Measurements from ENCODE around the gene TBC1D5.

DNA sequence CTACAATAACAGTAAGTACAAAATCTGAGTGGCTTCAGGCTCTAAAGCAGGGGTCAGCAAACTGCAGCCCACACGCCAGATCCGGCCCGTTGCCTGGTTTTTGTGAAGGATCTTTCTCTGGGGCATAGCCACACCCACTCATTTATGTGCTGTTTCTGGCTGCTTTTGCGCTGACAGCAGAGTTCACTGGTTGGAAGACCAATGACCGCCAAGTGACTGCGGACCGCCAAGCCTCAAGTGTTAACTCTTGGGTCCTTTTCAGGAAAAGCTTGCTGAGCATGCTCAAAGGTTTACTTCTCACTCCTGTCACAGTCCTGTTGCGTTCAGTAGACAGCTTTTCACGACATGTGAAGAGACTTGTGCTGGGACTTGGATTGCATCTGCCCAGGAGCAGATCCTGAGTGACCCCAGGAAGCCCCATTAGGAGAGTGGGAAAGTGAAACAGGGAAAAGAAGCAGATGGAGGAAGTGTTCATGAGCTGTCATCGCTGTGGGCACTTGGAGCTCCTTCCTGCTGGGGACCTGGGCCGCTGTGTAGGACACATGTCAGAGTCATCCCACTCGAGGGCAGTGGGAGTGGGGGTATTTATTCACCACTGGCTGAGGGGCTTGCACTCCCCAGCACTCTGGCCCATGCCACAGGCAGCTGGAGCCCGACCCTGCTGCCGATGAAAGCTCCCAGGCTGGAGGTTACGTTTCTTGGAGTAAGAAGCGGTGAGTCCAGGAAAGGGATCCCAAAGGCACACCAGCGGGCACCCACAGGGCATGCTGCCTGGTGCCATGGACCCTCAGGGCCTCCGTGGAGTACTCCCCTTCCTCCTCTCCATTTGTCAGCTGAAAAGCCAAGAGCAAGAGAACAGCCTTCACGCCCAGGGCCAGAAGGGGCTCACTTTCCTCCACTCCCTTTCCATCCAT, 608.5 kb downstream of the TBC1D5 start:
- TF ChIP-seq OSR1 (CRISPR knock-in tag; IDR thresholded peaks at IDR 0.05) (no peak), ZFP3 (CRISPR knock-in tag; IDR thresholded peaks at IDR 0.05) (no peak), TOX (CRISPR knock-in tag; IDR thresholded peaks at IDR 0.05; ENCODE audit: borderline replicate concordance) (no peak), ARNTL (CRISPR knock-in tag; IDR thresholded peaks at IDR 0.05; ENCODE audit: borderline replicate concordance, low read depth) (no peak), RARB (CRISPR knock-in tag; IDR thresholded peaks at IDR 0.05) (no peak), ZFP30 (CRISPR knock-in tag; IDR thresholded peaks at IDR 0.05) (no peak), CSRNP3 (CRISPR knock-in tag; IDR thresholded peaks at IDR 0.05) (no peak), ZNF565 (CRISPR knock-in tag; conservative IDR thresholded peaks at IDR 0.05; ENCODE audit: low read depth) (no peak), ZC3H10 (CRISPR knock-in tag; IDR thresholded peaks at IDR 0.05) (no peak)
- TF ChIP-seq, protein P1, sequence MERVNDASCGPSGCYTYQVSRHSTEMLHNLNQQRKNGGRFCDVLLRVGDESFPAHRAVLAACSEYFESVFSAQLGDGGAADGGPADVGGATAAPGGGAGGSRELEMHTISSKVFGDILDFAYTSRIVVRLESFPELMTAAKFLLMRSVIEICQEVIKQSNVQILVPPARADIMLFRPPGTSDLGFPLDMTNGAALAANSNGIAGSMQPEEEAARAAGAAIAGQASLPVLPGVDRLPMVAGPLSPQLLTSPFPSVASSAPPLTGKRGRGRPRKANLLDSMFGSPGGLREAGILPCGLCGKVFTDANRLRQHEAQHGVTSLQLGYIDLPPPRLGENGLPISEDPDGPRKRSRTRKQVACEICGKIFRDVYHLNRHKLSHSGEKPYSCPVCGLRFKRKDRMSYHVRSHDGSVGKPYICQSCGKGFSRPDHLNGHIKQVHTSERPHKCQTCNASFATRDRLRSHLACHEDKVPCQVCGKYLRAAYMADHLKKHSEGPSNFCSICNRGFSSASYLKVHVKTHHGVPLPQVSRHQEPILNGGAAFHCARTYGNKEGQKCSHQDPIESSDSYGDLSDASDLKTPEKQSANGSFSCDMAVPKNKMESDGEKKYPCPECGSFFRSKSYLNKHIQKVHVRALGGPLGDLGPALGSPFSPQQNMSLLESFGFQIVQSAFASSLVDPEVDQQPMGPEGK (CRISPR knock-in tag; IDR thresholded peaks at IDR 0.05; ENCODE audit: borderline replicate concordance), result no peak
- TF ChIP-seq, protein P2, sequence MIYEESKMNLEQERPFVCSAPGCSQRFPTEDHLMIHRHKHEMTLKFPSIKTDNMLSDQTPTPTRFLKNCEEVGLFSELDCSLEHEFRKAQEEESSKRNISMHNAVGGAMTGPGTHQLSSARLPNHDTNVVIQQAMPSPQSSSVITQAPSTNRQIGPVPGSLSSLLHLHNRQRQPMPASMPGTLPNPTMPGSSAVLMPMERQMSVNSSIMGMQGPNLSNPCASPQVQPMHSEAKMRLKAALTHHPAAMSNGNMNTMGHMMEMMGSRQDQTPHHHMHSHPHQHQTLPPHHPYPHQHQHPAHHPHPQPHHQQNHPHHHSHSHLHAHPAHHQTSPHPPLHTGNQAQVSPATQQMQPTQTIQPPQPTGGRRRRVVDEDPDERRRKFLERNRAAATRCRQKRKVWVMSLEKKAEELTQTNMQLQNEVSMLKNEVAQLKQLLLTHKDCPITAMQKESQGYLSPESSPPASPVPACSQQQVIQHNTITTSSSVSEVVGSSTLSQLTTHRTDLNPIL (CRISPR knock-in tag; IDR thresholded peaks at IDR 0.05; ENCODE audit: low read depth), result no peak

Measured in SK-N-SH treated with all-trans-retinoic acid at 6 μM for 48 hours (cell line).